Suprapubic skin (tissue), 4 donors: ENCODE results near the gene MAN1C1. TPM values are rescaled to one million over a fixed set of nuclear protein-coding genes. Genes with fewer than 3 reads are reported as not detected.

Source experiments
- DNase-seq, 2 donors: peaks; one replicate each; pipeline ENCODE4 v3.0.0-alpha.2; 2019; ENCODE audit warnings: low spot score in 2 of 2
- H3K27ac ChIP-seq: fragments of 200-600 bp; sonication (generic); one replicate; pipeline ENCODE4 v1.5.1; 2019
- H3K27me3 ChIP-seq: fragments of 200-600 bp; sonication (generic); one replicate; pipeline ENCODE4 v1.5.1; 2019
- H3K36me3 ChIP-seq: fragments of 200-600 bp; sonication (generic); one replicate; pipeline ENCODE4 v1.5.1; 2019
- H3K4me1 ChIP-seq: fragments of 200-600 bp; sonication (generic); one replicate; pipeline ENCODE4 v1.5.1; 2019
- H3K4me3 ChIP-seq: fragments of 200-600 bp; sonication (generic); one replicate; pipeline ENCODE4 v1.5.1; 2019; ENCODE audit warnings: mild to moderate bottlenecking
- H3K9me3 ChIP-seq: fragments of 200-600 bp; sonication (generic); one replicate; pipeline ENCODE4 v1.5.1; 2019
- CTCF ChIP-seq, 2 donors: fragments of 200-600 bp in 1 of 2; fragments of 450-650 bp in 1 of 2; sonication (generic) in 1 of 2; IDR thresholded peaks; one replicate each; pipeline ENCODE4 v1.5.1; 2016 to 2019; ENCODE audit warnings: antibody characterized with exemption in 2 of 2, mild to moderate bottlenecking in 1 of 2, moderate library complexity in 1 of 2
- EP300 ChIP-seq: sonication (generic); formaldehyde crosslinking; IDR thresholded peaks from one replicate; pipeline ENCODE4 v1.6.1; 2017; ENCODE audit warnings: antibody characterized with exemption
- POLR2A ChIP-seq, 2 donors: fragments of 450-650 bp; IDR thresholded peaks; one replicate each; pipeline ENCODE4 v1.6.1; 2017; ENCODE audit warnings: antibody characterized with exemption in 2 of 2, mild to moderate bottlenecking in 2 of 2, moderate library complexity in 2 of 2
- POLR2AphosphoS5 ChIP-seq, 3 donors: sonication (generic); formaldehyde crosslinking; IDR thresholded peaks; one replicate each; pipeline ENCODE4 v1.6.1; 2017; ENCODE audit warnings: antibody characterized with exemption in 3 of 3
- WGBS: methylation state at CpG from one replicate; pipeline ENCODE4 v1.1.5; 2018; 5-methylcytosine and 5-hydroxymethylcytosine counted together
- total RNA-seq, 4 donors: library from RNA; depleted of rRNA; stranded (reverse); fragments of >200 nt; gene quantifications; one replicate each; pipeline ENCODE4 v1.1.0, GENCODE V29; 2016

Gene MAN1C1
- total RNA-seq, 4 donors from 2014 or later, result 7.3 to 15.2 (median 8.0) TPM

- Histone ChIP-seq H3K4me3 (no peak overlapping the region), H3K27me3 (no peaks in the 10 kb centered on the region), H3K36me3 (no peaks in the 10 kb centered on the region), H3K4me1 (peaks cover 45% of the 10 kb centered on the region), H3K9me3 (no peaks in the 10 kb centered on the region), H3K27ac (no peak overlapping the region)
- TF ChIP-seq EP300 (no peak), CTCF (IDR thresholded peaks at IDR 0.05) (no peak), POLR2A (IDR thresholded peaks at IDR 0.05) (no peak), POLR2AphosphoS5 (IDR thresholded peaks at IDR 0.05) (no peak)
- DNase-seq, result no peak
- 82% methylated on average over 5 of the region's 7 CpGs for WGBS
Measured at GRCh38 chr1:25742316-25742715, 125.7 kb downstream of the MAN1C1 start.

- Histone ChIP-seq H3K36me3 (no peaks in the 10 kb centered on the region), H3K9me3 (no peaks in the 10 kb centered on the region), H3K4me3 (no peak overlapping the region), H3K4me1 (peaks cover 51% of the 10 kb centered on the region), H3K27me3 (no peaks in the 10 kb centered on the region), H3K27ac (peak overlapping the region; percentile 81)
- TF ChIP-seq POLR2AphosphoS5 (IDR thresholded peaks at IDR 0.05), result peak in 1 of 3 donors; percentile 39
- TF ChIP-seq EP300, result no peak
- peak in 1 of 2 donors; percentile 10 for TF ChIP-seq POLR2A (IDR thresholded peaks at IDR 0.05)
- 49% methylated on average over 11 of the region's 17 CpGs for WGBS
- peak; percentile 91 to 92 for DNase-seq
Measured at GRCh38 chr1:25743164-25744139, 126.9 kb downstream of the MAN1C1 start.

- whole genome bisulfite sequencing, result 26% methylated on average over 4 of the region's 8 CpGs
- peaks cover 58% of the 10 kb centered on the region for H3K4me1 ChIP-seq
- DNase-seq, result peak in 1 of 2 donors; percentile 83
- H3K36me3 ChIP-seq, result no peaks in the 10 kb centered on the region
- H3K27ac ChIP-seq, result peak overlapping the region; percentile 81
- H3K27me3 ChIP-seq, result no peaks in the 10 kb centered on the region
- no peak overlapping the region for H3K4me3 ChIP-seq
- no peaks in the 10 kb centered on the region for H3K9me3 ChIP-seq
- TF ChIP-seq POLR2A (IDR thresholded peaks at IDR 0.05) (no peak), CTCF (IDR thresholded peaks at IDR 0.05) (peak; percentile 12 to 41), POLR2AphosphoS5 (IDR thresholded peaks at IDR 0.05) (peak in 1 of 3 donors; percentile 30)
Measured at GRCh38 chr1:25744140-25744581, 127.6 kb downstream of the MAN1C1 start.

- no peak for DNase-seq
- Histone ChIP-seq H3K36me3 (no peaks in the 10 kb centered on the region), H3K4me3 (no peak overlapping the region), H3K4me1 (peaks cover 59% of the 10 kb centered on the region), H3K27me3 (no peaks in the 10 kb centered on the region), H3K9me3 (no peaks in the 10 kb centered on the region), H3K27ac (peak overlapping the region; percentile 81)
- 86% methylated on average over 7 of the region's 8 CpGs for WGBS
- TF ChIP-seq EP300 (no peak), CTCF (IDR thresholded peaks at IDR 0.05) (no peak), POLR2AphosphoS5 (IDR thresholded peaks at IDR 0.05) (no peak), POLR2A (IDR thresholded peaks at IDR 0.05) (no peak)
Measured at GRCh38 chr1:25744636-25745425, 128.2 kb downstream of the MAN1C1 start.

- H3K36me3 ChIP-seq, result no peaks in the 10 kb centered on the region
- 100% methylated on average over 3 of the region's 22 CpGs for WGBS
- no peak overlapping the region for H3K4me3 ChIP-seq
- no peaks in the 10 kb centered on the region for H3K27me3 ChIP-seq
- no peak overlapping the region for H3K27ac ChIP-seq
- TF ChIP-seq EP300 (no peak), POLR2A (IDR thresholded peaks at IDR 0.05) (no peak), POLR2AphosphoS5 (IDR thresholded peaks at IDR 0.05) (no peak), CTCF (IDR thresholded peaks at IDR 0.05) (no peak)
- H3K9me3 ChIP-seq, result no peaks in the 10 kb centered on the region
- DNase-seq, result no peak
- peaks cover 59% of the 10 kb centered on the region for H3K4me1 ChIP-seq
Measured at GRCh38 chr1:25746299-25747045, 129.9 kb downstream of the MAN1C1 start.
